GM18505 (cell line): Measurements from ENCODE around the gene GALNT8.

Source experiments
- ATAC-seq: cut with Tn5 transposase; IDR thresholded peaks from one replicate; pipeline ENCODE4 v1.9.1; 2021; ENCODE audit not compliant: unreplicated experiment
- POLR2A ChIP-seq: IDR thresholded peaks from 4 replicates; pipeline ENCODE4 v1.6.1; 2011; ENCODE audit warnings: borderline replicate concordance; ENCODE audit not compliant: insufficient read depth, insufficient read length; ENCODE audit errors: extremely low read depth

Gene GALNT8

DNA sequence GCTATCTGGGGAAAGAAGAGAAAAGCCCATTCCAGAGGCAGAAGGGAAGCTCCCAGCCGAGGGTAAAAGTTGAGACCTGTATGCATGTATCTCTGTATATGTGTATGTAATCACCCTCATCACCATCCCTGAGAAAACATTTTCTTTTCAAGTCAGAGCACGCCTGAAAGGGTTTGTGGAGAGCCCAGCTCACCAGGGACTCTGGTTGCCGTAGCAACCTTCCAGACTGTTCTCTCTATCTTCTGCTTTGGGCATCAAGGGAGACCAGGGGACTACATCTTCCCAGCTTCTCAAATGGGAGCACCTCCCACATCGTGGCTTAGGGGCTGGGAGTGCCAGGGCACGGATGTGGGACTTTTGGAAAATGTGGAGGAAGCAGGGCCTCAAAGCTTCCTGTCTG is 93.5 kb downstream of the GALNT8 start:
- TF ChIP-seq POLR2A: no peak
- ATAC-seq: no peak

DNA sequence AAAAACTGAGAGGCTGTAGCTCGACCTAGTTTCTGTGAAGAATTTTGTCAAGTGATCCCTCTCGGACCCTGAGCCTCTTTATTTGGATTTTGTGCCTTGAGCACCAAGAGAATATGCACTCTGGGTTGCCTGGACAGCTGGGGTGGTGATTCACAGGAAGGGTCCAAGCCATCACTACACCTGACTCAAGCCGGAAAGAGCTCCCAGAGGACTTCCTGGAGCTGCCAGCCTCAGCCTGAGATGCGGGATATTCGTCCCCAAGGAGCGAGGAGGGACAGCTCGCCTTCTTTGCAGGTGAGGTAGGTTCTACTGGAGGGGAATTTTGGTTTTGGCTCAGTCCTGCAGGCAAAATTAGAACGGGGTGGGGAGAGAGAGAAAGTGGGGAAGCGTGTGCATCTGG is 94.3 kb downstream of the GALNT8 start:
- TF ChIP-seq POLR2A: no peak
- ATAC-seq: no peak

DNA sequence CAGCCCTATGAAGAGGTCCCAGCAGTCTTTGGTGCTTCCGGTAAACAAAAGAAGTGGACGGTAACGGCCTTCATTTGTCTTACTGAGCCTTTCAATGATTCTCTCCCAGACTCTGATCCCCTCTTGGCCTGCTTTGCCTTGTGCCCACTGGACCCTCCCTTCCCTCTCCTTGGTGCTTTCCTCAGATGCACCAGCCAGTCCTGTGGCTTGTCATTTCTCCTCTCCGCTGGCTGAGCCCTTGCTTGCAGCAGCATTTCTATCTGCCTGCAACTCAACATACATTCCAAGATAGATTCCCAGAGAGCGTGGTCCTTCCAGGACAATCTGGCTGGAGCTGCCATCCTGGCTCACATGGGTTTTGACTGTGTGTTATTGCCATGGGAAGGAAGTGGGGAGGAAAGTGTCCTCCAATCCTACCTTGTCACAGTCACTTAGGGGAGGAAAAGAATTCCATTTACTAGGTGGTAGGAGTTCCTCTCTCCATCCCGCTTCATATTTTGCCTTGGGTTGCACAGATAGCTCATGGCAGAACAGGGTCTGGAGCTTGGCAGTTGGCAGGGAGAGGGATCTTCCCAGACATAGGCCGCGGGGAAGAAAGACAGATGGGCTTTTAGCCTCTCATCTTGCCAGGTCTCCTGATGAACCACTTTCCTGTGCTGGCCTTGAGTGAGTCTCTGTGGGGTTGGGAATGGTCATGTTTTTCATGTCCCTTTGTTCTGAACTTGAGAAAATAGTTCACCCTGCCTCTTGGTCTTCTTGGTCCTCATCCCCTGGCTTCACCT is 96.7 kb downstream of the GALNT8 start:
- no peak for ATAC-seq
- TF ChIP-seq POLR2A: no peak

DNA sequence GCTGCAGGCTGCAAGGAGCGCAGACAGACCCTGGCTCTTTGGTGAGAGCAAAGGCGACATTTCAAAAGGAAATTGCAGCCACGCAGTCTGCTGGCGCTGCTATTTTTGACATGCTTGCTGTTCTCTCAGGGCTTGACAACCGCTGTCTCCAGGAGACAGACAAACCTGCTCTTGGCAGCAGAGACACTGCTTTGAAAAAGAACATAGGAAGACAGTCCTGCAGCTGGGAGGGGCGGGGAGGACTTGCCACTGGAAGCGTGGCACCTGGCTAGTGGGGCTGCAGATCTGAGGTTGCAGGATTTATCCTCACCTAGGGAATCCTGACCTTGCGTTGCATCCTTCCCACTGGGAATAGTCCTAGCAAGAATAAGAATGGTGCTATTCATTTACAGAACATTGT is 97.7 kb downstream of the GALNT8 start:
- ATAC-seq: no peak
- TF ChIP-seq POLR2A: no peak

DNA sequence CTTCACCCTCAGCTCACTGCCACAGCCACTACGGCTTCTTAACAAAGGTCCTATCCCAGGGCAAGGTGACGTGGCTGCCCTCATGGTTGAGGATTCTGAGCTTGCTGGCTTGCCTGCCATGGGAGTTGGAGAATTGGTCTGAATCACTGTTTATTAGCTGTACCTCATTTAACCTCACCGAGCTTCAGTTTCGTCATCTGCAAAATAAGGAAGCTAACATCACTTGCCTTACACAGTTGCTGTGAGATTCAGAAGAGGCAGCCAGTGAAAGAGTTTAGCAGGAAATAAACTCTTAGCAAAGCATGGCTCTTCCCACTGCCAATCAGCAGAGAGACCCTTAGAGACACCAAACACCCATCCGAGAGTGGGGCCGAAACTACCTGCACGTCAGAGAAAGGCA is 99.5 kb downstream of the GALNT8 start:
- ATAC-seq: peak; percentile 67
- TF ChIP-seq POLR2A: no peak

DNA sequence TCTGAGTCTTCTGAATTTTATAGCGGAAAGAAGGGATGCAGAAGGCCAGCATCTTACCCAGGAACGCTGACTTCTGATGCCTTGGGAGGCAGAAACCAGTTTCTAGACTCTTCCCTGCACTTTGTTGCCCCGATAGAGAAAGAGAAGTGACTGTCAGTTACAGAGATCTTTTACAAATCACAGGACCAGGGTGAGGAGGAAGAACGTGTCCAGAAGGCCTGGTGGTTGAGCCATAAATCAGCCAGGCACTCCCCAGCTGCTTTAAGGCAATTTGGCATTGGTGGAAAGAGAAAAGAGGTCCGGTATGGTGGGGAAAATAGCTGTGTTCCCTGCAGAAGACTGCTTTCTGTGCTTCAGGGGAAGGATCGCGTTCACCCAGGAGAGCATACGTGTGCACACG is 100.8 kb downstream of the GALNT8 start:
- no peak for TF ChIP-seq POLR2A
- no peak for ATAC-seq
